ENCODE measurements around the gene CKS2. TPM values are rescaled to one million over a fixed set of nuclear protein-coding genes. Genes with fewer than 3 reads are reported as not detected.

The CKS2 gene
- total and polyA plus RNA-seq, 2 donors from 2014 or later = 7.0 to 72.8 TPM

DNA sequence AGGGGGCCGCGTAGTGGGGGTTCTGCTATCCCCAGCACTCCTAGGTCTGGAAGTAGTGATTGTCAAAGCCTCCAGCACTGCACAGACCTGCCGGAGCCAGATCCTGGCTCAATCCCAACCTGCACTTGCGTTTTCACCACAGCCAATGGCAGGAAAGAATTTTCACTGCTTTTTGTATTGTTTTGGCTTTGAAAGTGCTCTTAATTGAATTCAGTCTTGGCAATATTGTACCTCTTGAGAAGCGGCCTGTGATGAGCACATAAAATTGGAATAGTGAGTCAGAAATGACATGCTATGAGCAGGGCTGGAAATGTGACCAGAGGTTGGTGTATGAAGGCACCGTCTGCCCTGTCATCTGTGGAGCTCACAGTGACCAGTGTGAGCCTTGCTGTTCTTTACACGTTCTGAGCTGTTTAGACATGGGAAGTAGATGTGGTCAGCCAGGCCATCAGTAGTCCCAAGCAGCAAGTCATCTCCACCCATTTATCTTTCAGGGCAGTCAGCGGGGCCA is 48.8 kb downstream of the CKS2 start:
- DNase-seq (no peak), FAIRE-seq (no peak)
- intact Hi-C loops (cut with DNase I) = no loop called here
- Histone ChIP-seq H3K4me1 (ENCODE audit: control insufficient read depth in 2 of 3, insufficient read depth in 2 of 3, low read depth in 1 of 3, low read length in 3 of 3) (no peaks in the 10 kb centered on the region), H3K27ac (ENCODE audit: low read depth in 2 of 2, low read length in 2 of 2) (no peak overlapping the region), H3K9ac (ENCODE audit: low read length in 3 of 3) (no peak overlapping the region), H3K4me3 (ENCODE audit: low read length in 3 of 3) (no peak overlapping the region), H3K27me3 (ENCODE audit: control insufficient read depth, insufficient read depth, low read length) (no peaks in the 10 kb centered on the region), H3K9me3 (ENCODE audit: control insufficient read depth in 2 of 3, insufficient read depth in 1 of 3, low read length in 3 of 3) (no peaks in the 10 kb centered on the region), H3K36me3 (ENCODE audit: control insufficient read depth in 2 of 3, insufficient read depth in 3 of 3, low read length in 3 of 3) (peaks cover 0 to 52% (median 50%) of the 10 kb centered on the region in 3 donors)
- no peak for TF ChIP-seq CTCF (IDR thresholded peaks at IDR 0.05; ENCODE audit: borderline replicate concordance, extremely low read depth, insufficient read depth)

GRCh38 chr9:89360465-89360864 is 49.5 kb downstream of the CKS2 start:
- peaks cover 0 to 46% (median 45%) of the 10 kb centered on the region in 3 donors for H3K36me3 ChIP-seq (ENCODE audit: control insufficient read depth in 2 of 3, insufficient read depth in 3 of 3, low read length in 3 of 3)
- no peak for TF ChIP-seq CTCF (IDR thresholded peaks at IDR 0.05; ENCODE audit: borderline replicate concordance, extremely low read depth, insufficient read depth)
- DNase-seq (no peak), FAIRE-seq (no peak)
- no peak overlapping the region for H3K4me3 ChIP-seq (ENCODE audit: low read length in 3 of 3)
- H3K27ac ChIP-seq (ENCODE audit: low read depth in 2 of 2, low read length in 2 of 2) = no peak overlapping the region
- H3K4me1 ChIP-seq (ENCODE audit: control insufficient read depth in 2 of 3, insufficient read depth in 2 of 3, low read depth in 1 of 3, low read length in 3 of 3) = no peaks in the 10 kb centered on the region
- intact Hi-C loops (cut with DNase I) = no loop called here
- H3K27me3 ChIP-seq (ENCODE audit: control insufficient read depth, insufficient read depth, low read length) = no peaks in the 10 kb centered on the region
- H3K9ac ChIP-seq (ENCODE audit: low read length in 3 of 3) = no peak overlapping the region
- H3K9me3 ChIP-seq (ENCODE audit: control insufficient read depth in 2 of 3, insufficient read depth in 1 of 3, low read length in 3 of 3) = no peaks in the 10 kb centered on the region

DNA sequence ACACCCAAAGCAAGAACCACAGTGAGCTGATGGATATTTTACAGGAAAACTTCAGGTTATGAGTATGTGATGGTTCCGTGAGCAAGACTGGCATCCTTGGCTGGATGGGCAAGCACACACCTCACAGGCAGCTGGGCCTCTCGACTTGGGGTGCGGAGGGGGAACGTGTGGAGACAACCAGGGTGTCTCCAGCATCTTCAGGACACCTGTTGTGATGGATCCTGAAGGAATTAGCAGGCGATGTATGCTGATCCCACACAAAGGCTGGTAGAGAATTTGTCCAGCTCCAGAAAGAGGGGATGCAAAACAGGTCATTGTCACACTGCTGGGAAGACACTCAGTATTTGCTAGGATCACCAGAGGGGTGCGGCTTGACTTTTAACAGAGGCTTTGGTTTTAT is 50.0 kb downstream of the CKS2 start:
- intact Hi-C loops (cut with DNase I) = no loop called here
- no peak overlapping the region for H3K4me3 ChIP-seq (ENCODE audit: low read length in 3 of 3)
- FAIRE-seq = no peak
- peaks cover 0 to 46% (median 44%) of the 10 kb centered on the region in 3 donors for H3K36me3 ChIP-seq (ENCODE audit: control insufficient read depth in 2 of 3, insufficient read depth in 3 of 3, low read length in 3 of 3)
- no peak overlapping the region for H3K9ac ChIP-seq (ENCODE audit: low read length in 3 of 3)
- DNase-seq = no peak
- TF ChIP-seq CTCF (IDR thresholded peaks at IDR 0.05; ENCODE audit: borderline replicate concordance, extremely low read depth, insufficient read depth) = no peak
- no peaks in the 10 kb centered on the region for H3K9me3 ChIP-seq (ENCODE audit: control insufficient read depth in 2 of 3, insufficient read depth in 1 of 3, low read length in 3 of 3)
- H3K27ac ChIP-seq (ENCODE audit: low read depth in 2 of 2, low read length in 2 of 2) = no peak overlapping the region
- H3K4me1 ChIP-seq (ENCODE audit: control insufficient read depth in 2 of 3, insufficient read depth in 2 of 3, low read depth in 1 of 3, low read length in 3 of 3) = no peaks in the 10 kb centered on the region
- no peaks in the 10 kb centered on the region for H3K27me3 ChIP-seq (ENCODE audit: control insufficient read depth, insufficient read depth, low read length)

All from kidney (tissue), 14 donors.